GM21528 (cell line): ENCODE measurements around the gene DHX29.
A peak's percentile ranks its signal among the peaks of the same experiment; 100 is the strongest.

ENCODE experiments used
- ATAC-seq: cut with Tn5 transposase; IDR thresholded peaks from one replicate; pipeline ENCODE4 v1.9.1; 2021; ENCODE audit warnings: mild to moderate bottlenecking, moderate library complexity; ENCODE audit not compliant: unreplicated experiment, low FRiP score

DHX29 gene

GRCh38 chr5:55232985-55233928 is 74.2 kb downstream of the DHX29 start, which contains the start of gene CCNO:
Gene CCNO, minus strand, starts transcription at chr5:55233608. Its CDS starts 85 bp downstream, at chr5:55233523.
- peak; percentile 62 for ATAC-seq

GRCh38 chr5:55232271-55232984 is 75.1 kb downstream of the DHX29 start:
- no peak for ATAC-seq

GRCh38 chr5:55231919-55232270 is 75.6 kb downstream of the DHX29 start:
- no peak for ATAC-seq

GRCh38 chr5:55231029-55231918 is 76.2 kb downstream of the DHX29 start:
- ATAC-seq = no peak

GRCh38 chr5:55230086-55230629 is 77.3 kb downstream of the DHX29 start:
- ATAC-seq = no peak

- ATAC-seq = no peak
These were observed 79.6 kb downstream of the DHX29 start for GRCh38 chr5:55227664-55228430.

GRCh38 chr5:55226934-55227663 is 80.4 kb downstream of the DHX29 start, which contains the start of gene MCIDAS:
Gene MCIDAS, minus strand, starts transcription at chr5:55227315. Its CDS starts 177 bp downstream, at chr5:55227138.
- peak; percentile 34 for ATAC-seq

- peak; percentile 55 for ATAC-seq
These were observed 81.2 kb downstream of the DHX29 start for GRCh38 chr5:55226027-55226933.

GRCh38 chr5:55225346-55225745 is 82.1 kb downstream of the DHX29 start:
- no peak for ATAC-seq

GRCh38 chr5:55223812-55224240 is 83.7 kb downstream of the DHX29 start:
- ATAC-seq = no peak

- ATAC-seq = no peak
These were observed 84.3 kb downstream of the DHX29 start for GRCh38 chr5:55222985-55223811.

GRCh38 chr5:55222092-55222984 is 85.2 kb downstream of the DHX29 start:
- ATAC-seq = no peak

GRCh38 chr5:55220433-55221185 is 86.9 kb downstream of the DHX29 start:
- no peak for ATAC-seq

- ATAC-seq = no peak
These were observed 87.7 kb downstream of the DHX29 start for GRCh38 chr5:55219770-55220169.

- ATAC-seq = no peak
These were observed 88.5 kb downstream of the DHX29 start for GRCh38 chr5:55218967-55219366.
